HG03520 (cell line): Measurements from ENCODE around the gene DDX3X.
A peak's percentile ranks its signal among the peaks of the same experiment; 100 is the strongest.

Source experiments
- ATAC-seq: cut with Tn5 transposase; IDR thresholded peaks from one replicate; pipeline ENCODE4 v1.9.1; 2021; ENCODE audit warnings: mild to moderate bottlenecking, moderate library complexity; ENCODE audit not compliant: unreplicated experiment

The DDX3X gene

DNA sequence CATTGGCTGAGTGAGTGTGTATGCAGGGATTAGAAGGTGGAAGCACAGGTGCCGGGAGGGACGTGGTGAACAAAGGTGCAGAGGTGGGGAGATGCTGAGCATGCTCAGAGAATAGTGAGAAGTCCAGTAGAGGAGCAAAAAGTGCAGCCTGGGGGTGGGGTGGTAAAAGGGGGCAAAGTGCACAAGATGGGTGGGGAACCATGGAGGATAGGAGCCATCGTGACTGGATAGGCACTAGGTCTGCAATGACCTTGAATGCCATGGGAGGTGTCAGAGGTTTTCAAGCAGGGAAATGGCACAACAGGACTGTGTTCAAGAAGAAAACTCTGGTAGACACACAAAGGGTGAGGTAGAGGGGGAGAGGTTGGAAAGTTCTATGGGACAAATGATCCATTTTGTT, 6.6 kb upstream of the DDX3X start:
- no peak for ATAC-seq

DNA sequence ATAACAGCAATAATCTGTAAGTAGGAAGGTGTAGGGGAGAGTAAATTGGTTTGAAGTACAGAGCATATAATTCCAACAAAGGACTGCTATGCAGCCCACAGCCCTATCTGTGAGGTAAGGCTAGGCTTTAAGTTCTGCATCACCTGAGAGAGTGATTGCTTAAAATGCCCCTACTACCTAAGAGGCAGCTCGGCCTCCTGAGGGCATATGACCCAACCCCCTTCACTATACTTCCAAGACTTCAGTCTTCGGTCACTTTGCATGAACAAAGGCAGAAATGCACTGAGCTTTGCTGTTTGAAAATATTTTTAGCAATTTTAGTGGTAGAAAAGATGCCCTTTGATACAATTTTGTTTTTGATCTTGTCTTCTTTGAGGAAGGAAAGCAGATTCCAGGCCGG, 4.9 kb upstream of the DDX3X start:
- ATAC-seq = no peak

DNA sequence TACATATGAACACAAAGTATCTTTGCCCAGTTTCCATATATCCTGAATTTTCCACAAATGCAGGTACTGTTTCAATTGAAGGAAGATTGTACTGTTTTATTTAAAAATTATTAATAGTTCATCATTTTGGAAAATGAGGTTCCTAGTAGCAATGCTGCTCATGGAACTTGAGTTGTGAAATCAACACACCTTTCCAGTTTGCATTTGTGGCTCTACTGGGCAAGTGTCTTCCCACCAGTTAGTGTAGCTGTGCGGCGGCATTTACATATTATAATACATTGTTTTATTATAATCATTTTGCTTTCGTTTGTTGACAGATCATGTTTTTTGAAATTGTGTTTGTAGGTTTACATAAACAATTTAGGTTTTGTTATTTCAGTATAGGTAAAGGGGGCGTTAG, 2.0 kb upstream of the DDX3X start:
- no peak for ATAC-seq

DNA sequence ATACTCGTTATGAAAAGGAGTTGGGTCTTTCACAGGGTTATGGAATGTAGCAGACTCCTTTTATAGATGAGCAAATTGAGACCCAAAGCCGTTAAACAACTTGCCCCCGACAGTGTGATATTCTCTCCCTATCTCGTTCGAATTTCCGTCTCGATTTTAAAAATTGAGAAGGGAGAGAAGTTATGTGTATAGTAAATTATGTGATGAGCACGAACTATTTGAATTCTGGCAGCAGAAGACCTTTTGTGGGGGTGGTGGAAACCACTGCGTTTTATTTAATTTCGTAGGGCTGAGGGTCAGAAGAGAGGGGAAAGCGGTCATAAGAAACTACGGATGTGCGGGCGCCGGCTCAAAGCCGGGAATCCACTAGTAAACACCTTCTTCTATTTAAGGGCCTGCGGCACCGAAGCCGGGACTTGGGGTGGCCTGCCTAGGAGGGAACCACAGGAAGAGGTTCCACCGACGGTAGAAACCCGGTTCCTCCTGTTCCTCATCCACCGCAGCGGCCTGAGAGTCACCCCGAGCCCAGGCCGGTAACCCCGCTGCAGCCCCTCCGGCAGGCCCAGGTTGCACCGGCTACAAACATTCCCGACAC, 1.5 kb upstream of the DDX3X start:
- ATAC-seq = peak; percentile 6

DNA sequence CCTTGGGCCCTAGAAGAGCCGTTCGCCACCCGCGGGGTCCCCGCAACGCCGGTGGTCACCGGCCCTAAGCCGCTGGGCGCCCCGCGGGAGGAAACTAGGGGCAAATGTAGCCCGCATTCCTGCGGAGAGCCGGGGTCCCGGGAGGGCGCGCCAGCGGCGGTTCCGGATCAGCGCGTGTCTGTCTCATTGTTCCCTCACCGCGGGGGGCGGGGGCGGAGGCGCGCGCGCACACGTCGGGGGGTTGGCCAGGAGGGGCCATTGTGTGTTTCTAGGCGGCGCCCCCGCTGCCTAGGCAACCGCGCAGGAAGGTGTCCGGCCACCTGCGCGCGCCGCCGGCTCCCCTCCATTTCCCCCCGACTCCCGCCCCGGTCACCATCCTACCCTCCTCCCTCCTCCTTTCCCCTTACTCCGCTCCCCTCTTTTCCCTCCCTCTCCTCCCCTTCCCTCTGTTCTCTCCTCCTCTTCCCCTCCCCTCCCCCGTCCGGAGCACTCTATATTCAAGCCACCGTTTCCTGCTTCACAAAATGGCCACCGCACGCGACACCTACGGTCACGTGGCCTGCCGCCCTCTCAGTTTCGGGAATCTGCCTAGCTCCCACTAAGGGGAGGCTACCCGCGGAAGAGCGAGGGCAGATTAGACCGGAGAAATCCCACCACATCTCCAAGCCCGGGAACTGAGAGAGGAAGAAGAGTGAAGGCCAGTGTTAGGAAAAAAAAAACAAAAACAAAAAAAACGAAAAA, 789 bp upstream of the DDX3X start:
- peak; percentile 36 for ATAC-seq

DNA sequence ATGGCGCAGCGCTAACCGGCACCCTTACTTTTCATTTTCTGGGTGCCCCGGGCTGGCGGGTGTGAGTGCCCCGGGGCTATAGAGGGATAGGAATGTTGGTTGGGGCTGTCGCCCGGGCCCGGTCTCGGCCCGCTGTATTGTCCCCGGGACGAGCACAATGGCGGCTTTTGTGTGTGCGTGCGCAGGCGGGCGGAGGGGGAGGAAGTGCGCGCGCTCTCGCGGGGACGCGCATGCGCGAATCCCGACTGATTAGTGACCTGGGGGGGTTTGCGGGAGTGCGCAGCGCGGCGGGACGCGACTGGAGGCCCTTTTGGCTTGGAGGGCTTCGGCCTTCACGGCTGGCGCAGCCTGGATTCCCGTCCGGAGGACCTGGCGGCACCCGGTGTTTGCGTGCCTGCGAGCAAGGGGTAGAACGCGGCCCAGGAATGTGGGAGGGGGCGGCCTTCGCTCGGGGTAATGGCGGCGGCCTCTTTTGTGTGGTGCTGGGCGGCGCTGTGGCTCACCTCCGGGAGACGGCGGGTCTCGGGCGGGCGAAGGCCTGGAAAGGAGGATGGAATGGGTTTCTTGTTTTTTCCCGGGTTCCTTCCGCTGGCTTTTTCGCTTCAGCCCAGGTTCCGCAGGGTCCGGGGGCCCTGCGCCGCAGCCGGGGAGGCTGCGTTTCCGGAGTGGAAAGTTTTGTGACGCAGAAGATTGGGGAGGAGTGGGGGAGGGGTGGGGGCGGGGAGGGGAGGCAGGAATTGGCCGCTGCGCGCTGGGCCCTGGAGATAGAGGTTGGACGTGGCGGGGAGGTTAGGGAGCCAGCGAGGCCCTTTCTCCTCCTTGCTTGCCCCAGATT, 618 bp downstream of the DDX3X start:
- ATAC-seq = peak; percentile 18

DNA sequence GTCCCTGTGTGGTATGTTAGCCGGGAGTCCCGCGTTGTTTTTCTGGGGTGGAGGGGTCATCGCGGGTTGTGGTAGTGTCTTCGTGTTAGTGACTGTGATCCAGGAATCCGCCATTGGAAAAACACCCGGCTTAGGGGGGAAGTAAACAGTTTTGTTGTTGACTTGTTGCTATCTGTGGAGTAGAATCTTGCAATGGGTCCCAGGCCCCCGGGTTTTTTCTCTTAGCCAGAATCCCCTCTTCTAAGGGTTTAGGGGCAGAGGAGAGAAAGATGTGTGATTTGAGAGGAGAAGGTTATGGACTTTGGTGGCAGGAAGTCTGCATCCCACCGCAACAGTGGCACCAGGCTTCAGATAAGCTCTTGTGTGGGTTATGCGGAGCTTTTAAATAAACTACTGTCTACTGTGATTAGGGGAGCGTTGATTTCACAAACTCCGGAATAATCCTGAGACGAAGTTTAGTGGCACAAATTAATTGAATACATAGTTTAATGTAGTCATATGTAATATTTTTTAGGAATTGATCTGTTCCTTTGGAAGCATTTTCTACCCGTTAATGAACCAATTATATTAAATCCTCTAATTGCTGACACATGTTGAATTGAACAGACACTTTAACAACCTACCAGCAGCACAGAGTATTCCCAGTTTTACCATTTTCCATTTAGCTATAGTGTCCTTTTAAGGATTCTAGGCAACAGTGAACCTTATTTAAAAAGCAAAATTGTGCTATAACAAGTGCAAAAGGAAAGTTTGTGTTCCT, 1.4 kb downstream of the DDX3X start:
- no peak for ATAC-seq

DNA sequence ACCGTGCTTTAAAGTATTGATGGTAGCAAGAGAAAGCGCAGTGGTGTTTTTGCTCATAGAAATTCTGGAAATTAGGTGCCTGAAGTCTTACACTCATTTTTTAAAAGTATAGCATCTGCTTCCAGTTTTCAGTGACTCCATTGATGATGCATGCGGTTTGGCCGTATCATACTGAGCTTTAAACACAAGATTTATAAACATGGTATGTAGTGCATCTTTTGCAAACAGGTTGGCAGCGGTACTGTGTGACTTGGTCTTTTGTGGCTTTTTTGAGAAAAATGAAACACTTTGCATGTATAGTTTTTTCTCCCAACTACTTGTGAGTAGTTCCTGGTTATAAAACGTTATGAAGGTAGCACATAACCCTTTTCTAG, 2.0 kb downstream of the DDX3X start:
- no peak for ATAC-seq

DNA sequence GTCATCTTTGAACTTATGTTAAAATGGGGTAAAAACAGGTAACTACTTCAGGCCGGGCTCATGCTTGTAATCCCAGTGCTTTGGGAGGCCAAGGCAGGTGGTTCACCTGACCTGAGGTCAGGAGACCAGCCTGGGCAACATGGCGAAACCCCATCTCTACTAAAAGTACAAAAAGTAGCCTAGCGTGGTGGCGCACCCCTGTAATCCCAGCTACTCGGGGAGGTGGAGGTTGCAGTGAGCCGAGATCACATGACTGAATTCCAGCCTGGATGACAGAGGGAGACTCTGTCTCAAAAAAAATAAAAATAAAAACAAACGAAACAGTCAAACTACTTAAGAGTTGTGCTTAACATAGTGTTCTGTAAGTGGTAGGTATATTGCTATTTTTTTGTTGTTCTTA, 2.5 kb downstream of the DDX3X start:
- no peak for ATAC-seq

DNA sequence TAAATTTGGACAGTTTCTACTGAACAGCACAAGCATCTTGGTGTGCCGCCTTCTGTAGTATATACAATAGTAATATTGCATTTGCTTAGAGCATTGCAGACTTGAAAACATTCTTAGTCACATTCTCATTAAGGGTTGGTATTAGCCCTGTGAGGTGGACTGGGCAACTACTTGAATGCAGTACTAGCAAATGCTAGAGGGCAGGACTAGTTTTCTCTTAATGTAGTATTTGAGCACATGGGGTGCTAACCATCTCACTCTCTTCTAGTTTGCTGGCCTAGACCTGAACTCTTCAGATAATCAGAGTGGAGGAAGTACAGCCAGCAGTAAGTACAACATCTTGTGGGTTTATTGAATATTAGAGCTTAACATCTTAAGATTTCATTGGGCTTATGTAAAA, 3.2 kb downstream of the DDX3X start:
- no peak for ATAC-seq

DNA sequence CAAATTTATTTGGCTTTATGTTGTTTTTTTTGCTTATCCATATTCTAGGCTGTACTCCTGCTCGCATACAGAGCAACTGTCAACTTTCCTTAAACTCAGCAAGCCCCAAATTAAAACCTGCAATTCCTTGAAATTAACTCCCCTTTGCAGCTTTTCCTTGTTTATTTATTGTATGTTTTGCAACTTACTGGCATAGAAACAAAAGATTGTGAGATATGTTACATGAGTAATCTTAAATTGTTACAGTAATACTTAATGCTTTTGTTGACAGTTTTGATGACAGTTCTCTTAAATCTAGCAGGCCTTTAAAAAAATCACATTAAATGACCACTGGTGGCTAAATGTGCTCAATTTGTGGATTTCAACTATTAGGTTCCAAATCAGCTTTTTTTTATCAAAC, 4.5 kb downstream of the DDX3X start:
- ATAC-seq = no peak

DNA sequence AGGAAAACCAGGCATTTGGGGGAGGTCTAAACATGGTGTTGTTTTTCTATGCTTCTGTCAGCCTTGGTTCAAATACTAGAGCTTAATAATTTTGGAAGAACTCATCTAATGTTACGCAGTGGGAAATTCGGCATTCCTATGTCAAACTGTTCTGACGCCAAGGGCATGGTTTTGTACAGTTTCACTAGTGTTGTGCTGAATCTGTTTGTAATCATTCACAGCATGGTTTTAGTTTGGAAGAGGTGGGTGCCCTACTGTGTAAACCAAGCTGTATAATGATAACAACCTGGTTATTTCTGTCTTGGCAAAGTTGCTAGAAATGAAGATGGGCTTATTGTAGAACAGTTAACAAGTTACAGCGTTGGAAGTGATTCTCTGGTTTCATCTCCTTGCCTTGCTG, 5.2 kb downstream of the DDX3X start:
- ATAC-seq = no peak

DNA sequence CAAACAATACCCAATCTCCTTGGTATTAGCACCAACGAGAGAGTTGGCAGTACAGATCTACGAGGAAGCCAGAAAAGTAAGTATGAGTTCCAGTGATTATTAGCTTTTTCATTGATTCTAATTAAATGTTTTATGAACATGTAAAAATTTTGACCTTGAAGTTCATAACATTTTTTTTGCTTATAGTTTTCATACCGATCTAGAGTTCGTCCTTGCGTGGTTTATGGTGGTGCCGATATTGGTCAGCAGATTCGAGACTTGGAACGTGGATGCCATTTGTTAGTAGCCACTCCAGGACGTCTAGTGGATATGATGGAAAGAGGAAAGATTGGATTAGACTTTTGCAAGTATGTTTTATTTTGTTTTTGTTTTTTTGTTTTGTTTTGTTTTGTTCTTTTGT, 10.1 kb downstream of the DDX3X start:
- no peak for ATAC-seq

DNA sequence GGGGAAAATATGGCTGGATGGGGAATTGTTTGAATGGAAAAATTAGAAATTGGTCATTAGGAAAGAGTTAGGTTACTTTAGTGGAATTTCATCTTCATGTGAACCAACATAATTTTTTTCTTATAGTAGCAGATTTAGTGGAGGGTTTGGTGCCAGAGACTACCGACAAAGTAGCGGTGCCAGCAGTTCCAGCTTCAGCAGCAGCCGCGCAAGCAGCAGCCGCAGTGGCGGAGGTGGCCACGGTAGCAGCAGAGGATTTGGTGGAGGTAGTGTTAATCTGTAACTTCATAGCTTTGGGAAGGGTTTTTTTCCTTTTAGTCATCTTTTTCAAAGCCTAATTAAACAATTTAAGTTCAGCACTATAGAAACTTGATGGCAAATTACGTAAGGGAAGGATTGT, 13.2 kb downstream of the DDX3X start:
- ATAC-seq = no peak

DNA sequence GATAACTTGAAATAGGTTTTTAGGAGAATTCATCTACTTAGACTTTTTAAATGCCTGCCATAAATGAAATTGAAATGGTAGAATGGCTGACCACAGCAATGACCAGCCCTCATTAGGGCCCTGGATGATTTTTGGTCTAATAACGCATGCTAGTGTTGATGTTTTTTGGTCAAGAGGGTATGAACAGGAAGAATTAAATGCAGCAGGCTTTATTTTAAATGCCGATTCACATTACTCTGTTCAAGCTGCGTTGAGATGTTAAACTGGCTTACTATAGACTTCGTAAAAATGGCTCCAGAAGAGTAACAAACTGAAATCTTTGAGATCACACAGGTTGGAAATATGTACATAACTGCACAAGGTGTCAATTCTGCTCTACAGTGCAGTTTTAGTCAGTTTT, 14.6 kb downstream of the DDX3X start:
- ATAC-seq = no peak

DNA sequence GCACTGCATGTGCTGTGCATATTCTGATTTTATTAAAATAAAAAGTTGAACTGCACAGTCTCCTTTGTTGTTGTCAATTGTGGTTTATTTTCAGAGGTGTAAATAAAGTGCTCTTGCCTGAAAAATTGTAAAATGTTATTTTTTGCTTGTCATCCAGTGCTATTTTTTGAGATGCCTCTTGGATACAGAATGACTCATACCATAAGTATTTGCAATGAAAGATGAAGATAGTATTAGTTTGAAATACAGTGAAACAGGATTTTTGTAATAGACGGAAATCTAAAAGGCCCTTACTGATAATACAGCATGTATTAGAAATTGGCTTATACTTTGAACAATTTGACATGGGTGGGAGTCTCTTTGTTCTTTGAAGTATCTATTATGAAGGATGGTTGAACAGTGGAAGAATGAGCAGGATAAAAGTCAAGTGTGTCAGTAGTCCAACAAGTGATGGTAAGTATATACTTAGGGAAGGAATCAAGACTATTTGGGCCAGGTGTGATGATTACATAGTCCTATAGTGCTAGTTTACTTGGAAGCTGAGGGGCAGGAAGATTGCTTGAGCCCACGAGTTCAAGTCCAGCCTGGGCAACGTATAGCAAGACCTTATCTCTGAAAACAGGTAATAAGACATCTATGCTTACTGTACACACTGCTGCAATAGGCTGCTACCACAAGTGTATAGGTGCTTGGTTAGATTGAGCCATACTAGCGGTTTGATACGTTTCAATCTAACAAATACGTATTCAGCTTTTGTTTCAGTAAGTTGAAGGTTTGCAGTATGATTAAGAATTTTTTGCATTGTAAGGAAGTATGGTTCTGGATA, 16.4 kb downstream of the DDX3X start:
- ATAC-seq = no peak

DNA sequence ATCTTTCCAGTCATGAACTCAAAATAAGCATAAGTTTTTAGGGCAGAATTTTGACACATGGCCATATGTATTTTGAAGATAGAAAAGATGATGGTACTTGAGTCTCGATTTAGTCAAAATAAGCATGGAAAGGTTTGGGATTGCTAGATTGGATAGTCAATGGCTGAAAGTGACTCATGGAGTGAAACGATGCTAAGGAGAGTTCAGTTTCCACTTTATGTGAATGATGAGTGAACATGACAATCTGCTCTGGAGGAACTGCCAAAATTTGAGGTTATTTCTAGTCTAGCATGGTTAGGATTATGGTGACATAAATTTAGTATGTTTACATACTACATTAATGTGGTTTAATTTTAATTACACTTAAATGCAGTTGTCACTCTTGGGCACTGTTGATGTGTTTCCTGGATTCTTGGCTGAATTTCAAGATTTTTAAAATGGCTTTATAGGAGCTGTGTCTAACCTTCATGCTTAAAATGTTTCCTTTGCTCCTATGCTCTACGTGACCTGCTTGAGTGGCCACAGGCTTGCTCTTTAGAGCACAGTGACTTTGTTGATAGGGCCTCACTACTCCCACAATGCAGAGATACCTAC, 17.1 kb downstream of the DDX3X start:
- no peak for ATAC-seq

DNA sequence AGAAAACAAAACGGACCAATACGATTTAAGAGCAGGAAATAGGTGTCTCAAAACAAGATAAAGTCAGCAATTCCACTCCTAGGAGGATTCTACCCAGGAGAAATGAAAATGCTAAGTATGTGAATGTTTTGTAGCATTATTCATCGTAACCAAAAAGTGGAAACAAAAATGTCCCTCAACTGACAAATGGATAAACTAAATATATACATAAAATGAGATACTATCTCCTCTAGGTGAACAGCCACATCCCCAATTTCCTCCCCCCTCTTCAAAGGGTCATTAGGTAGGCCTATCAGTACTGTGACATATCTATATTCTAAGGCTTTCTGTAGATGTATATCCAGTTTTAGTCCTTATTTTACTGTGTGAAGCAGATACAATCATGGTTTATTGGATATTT, 18.0 kb downstream of the DDX3X start:
- ATAC-seq = no peak

DNA sequence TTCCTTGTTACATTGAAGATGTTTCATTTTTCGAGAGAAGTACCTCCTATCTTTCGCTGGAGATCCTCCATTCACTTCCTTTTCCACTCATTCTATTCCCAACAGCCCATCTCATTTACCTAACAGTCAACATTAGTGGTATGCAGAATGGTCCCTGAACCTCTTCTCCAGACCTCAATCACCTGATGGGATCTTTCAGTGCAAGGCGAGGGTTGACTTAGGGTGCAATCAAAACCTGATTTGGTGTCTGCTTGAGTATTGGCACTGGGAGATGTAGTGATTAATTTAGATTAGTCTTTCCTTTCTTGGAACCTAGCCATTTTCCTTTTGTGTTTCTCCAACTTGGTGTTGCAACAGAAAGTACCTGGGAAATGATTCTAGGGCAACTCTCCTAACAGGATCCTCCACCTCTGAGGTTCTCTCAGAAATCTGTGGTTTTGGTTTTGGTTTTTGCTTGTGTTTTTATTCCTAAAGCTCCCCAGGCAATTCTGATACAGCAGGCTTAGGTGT, 18.4 kb downstream of the DDX3X start:
- ATAC-seq = no peak

DNA sequence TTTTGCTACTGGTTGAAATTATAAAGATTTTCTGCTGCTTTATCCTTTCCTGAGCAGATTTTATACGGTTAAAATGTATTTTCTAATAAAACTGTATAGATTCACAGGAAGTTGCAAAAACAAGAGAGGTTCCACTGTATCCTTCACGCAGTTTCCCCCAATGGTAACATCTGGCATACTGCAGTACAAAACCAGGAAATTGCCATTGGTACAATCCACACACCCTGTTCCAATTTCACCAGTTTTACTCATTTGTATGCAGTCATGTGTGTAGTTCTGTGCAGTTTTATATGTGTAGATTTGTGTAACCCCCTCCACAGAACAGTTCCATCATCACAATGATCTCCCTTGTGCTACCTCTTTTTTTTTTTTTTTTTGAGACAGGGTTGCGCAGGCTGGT, 20.0 kb downstream of the DDX3X start:
- ATAC-seq = no peak
